Lower leg skin (tissue), 3 donors: Measurements from ENCODE around the gene TEC.

ENCODE experiments used
- POLR2A ChIP-seq, 2 donors: fragments of 450-650 bp; IDR thresholded peaks; one replicate each; pipeline ENCODE4 v1.6.1; 2016 to 2017; ENCODE audit warnings: antibody characterized with exemption in 2 of 2, mild to moderate bottlenecking in 1 of 2, moderate library complexity in 1 of 2
- TF ChIP-seq, protein P1 (sequence below), 3 donors: fragments of 450-650 bp; IDR thresholded peaks; one replicate each; pipeline ENCODE4 v1.5.1; 2016; ENCODE audit warnings: antibody characterized with exemption in 3 of 3, mild to moderate bottlenecking in 3 of 3, moderate library complexity in 2 of 3

DNA sequence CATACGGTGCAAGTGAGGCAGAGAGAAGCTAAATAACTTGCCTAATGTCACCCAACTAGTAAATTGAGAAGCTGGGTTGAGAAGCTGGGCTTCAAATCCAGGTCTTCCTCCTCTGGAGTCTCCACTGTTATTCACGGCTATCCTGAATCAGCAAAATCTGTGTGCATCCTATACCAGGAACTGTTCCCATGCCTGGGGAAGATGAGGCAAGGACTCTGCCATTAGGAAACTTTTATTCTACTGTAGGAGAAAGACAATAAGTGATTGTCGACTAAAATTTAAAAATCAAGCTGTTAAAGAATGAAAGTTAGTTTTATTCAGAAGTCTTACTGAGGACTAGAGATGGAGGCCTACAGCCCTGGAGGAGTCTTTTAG lies 872 bp upstream of the TEC start:
- no peak for TF ChIP-seq POLR2A (IDR thresholded peaks at IDR 0.05)
- TF ChIP-seq, protein P1, sequence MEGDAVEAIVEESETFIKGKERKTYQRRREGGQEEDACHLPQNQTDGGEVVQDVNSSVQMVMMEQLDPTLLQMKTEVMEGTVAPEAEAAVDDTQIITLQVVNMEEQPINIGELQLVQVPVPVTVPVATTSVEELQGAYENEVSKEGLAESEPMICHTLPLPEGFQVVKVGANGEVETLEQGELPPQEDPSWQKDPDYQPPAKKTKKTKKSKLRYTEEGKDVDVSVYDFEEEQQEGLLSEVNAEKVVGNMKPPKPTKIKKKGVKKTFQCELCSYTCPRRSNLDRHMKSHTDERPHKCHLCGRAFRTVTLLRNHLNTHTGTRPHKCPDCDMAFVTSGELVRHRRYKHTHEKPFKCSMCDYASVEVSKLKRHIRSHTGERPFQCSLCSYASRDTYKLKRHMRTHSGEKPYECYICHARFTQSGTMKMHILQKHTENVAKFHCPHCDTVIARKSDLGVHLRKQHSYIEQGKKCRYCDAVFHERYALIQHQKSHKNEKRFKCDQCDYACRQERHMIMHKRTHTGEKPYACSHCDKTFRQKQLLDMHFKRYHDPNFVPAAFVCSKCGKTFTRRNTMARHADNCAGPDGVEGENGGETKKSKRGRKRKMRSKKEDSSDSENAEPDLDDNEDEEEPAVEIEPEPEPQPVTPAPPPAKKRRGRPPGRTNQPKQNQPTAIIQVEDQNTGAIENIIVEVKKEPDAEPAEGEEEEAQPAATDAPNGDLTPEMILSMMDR (IDR thresholded peaks at IDR 0.05), result no peak
